Thoracic aorta (tissue), 2 donors: ENCODE data around the gene CTSE. TPM values are rescaled to one million over a fixed set of nuclear protein-coding genes. Genes with fewer than 3 reads are reported as not detected.
A peak's percentile ranks its signal among the peaks of the same experiment; 100 is the strongest.

Experiments used
- ATAC-seq: fragments of 150-250 bp; one replicate; pipeline ENCODE4 v1.8.0; 2017; ENCODE audit warnings: low read depth; ENCODE audit not compliant: insufficient number of reproducible peaks, low FRiP score
- DNase-seq: peaks from one replicate; pipeline ENCODE4 v3.0.0-alpha.2; 2020; ENCODE audit warnings: low spot score
- H3K27ac ChIP-seq, 2 donors: fragments of 200-600 bp; sonication (generic); 1 replicate in 1 of 2; 2 replicates in 1 of 2; pipeline ENCODE4 v1.5.1; 2016; ENCODE audit warnings: mild to moderate bottlenecking in 2 of 2, moderate library complexity in 2 of 2
- H3K27me3 ChIP-seq: fragments of 200-600 bp; sonication (generic); replicated peaks from 2 replicates; pipeline ENCODE4 v1.6.0; 2016; ENCODE audit warnings: mild to moderate bottlenecking; ENCODE audit not compliant: insufficient read depth
- H3K36me3 ChIP-seq: fragments of 200-600 bp; sonication (generic); one replicate; pipeline ENCODE4 v1.5.1; 2016
- H3K4me1 ChIP-seq, 2 donors: fragments of 200-600 bp; sonication (generic); 1 replicate in 1 of 2; 2 replicates in 1 of 2; pipeline versions ENCODE4 v1.5.1 to v1.6.0; 2016; ENCODE audit warnings: low read depth in 2 of 2, mild to moderate bottlenecking in 1 of 2; ENCODE audit not compliant: control insufficient read depth in 1 of 2
- H3K4me3 ChIP-seq: fragments of 200-600 bp; sonication (generic); 2 replicates; pipeline ENCODE4 v1.5.1; 2016; ENCODE audit warnings: mild to moderate bottlenecking
- H3K9me3 ChIP-seq: fragments of 200-600 bp; sonication (generic); 2 replicates; pipeline ENCODE4 v1.5.1; 2016
- CTCF ChIP-seq: fragments of 200-600 bp; sonication (generic); IDR thresholded peaks from one replicate; pipeline ENCODE4 v1.5.1; 2019; ENCODE audit warnings: antibody characterized with exemption
- total RNA-seq, 2 donors: library from RNA; depleted of rRNA; stranded (reverse); fragments of >200 nt; gene quantifications; one replicate each; pipeline versions ENCODE4 v1.1.0 to v1.2.3, GENCODE V29; 2016

CTSE gene
- total RNA-seq, 2 donors from 2014 or later, result 22.2 TPM; not detected in 1

DNA sequence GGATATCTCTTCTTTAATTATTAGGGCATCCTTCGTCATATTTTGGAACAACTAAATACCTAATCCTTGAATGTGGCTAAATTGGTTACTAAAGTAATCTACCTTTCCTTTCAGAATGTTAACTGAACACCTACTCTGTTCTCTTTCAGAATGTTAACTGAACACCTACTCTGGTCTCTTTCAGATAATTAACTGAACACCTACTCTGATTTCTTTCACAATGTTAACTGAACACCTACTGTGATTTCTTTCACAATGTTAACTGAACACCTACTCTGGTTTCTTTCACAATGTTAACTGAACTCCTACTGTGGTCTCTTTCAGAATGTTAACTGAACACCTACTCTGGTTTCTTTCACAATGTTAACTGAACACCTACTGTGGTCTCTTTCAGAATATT lies 42.4 kb downstream of the CTSE start:
- Histone ChIP-seq H3K9me3 (no peaks in the 10 kb centered on the region), H3K36me3 (peaks cover 3% of the 10 kb centered on the region), H3K4me3 (no peak overlapping the region), H3K4me1 (peaks cover 0 to 10% of the 10 kb centered on the region in 2 donors), H3K27me3 (no peaks in the 10 kb centered on the region), H3K27ac (no peak overlapping the region)
- DNase-seq (no peak), ATAC-seq (no peak)
- no peak for TF ChIP-seq CTCF

GRCh38 chr1:205980237-205980870 lies 43.3 kb downstream of the CTSE start:
- H3K4me3 ChIP-seq, result no peak overlapping the region
- ATAC-seq (no peak), DNase-seq (no peak)
- no peaks in the 10 kb centered on the region for H3K27me3 ChIP-seq
- no peaks in the 10 kb centered on the region for H3K9me3 ChIP-seq
- H3K27ac ChIP-seq, result no peak overlapping the region
- H3K36me3 ChIP-seq, result peaks cover 3% of the 10 kb centered on the region
- H3K4me1 ChIP-seq, result peaks cover 0 to 7% of the 10 kb centered on the region in 2 donors
- TF ChIP-seq CTCF, result no peak

DNA sequence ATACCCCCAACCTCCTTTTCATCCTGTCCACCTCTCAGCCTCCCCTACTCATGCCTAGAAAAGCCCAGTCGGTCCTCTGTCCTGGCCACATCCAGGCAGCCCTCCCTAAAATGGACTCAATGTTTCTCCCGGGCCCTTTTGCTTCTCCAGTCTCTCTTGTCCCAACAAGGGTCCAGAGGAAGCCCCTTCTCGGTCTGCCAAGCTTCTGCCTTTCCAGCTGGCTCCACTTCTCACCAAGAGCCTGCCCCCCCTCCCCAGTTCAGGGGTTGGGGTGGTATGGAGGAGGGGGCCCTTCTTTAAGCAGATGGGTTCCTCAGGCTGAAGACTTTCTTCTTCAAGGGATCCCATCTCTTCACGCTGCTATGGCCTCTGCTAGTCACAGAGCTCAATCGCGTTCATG lies 44.4 kb downstream of the CTSE start:
- H3K27me3 ChIP-seq, result no peaks in the 10 kb centered on the region
- H3K4me3 ChIP-seq, result no peak overlapping the region
- no peak for TF ChIP-seq CTCF
- ATAC-seq, result no peak
- H3K36me3 ChIP-seq, result peaks cover 3% of the 10 kb centered on the region
- H3K4me1 ChIP-seq, result peaks cover 0 to 7% of the 10 kb centered on the region in 2 donors
- no peak for DNase-seq
- H3K27ac ChIP-seq, result no peak overlapping the region
- H3K9me3 ChIP-seq, result no peaks in the 10 kb centered on the region

DNA sequence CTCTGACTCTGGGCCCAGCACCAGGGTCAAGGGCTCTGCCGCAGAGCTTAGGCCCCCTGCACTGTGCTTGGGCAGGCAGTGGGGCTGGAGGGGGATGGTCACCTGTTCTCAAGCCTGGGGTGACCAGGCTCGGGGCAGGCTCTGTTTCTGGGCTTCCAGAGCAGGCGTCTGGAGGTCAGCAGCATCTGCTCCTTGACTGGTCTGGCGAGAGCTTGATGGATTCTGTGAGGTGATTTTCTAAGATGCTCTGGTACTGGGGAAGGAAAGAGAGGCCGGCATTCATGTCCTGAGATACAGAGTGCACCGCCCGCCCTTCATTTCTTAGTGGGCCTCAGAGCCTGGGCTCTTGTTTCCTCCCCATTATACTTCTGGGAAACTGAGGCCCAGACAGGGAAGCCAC lies 45.0 kb downstream of the CTSE start:
- Histone ChIP-seq H3K9me3 (no peaks in the 10 kb centered on the region), H3K4me3 (no peak overlapping the region), H3K27me3 (no peaks in the 10 kb centered on the region), H3K27ac (no peak overlapping the region), H3K4me1 (peaks cover 0 to 7% of the 10 kb centered on the region in 2 donors), H3K36me3 (peaks cover 3% of the 10 kb centered on the region)
- ATAC-seq (no peak), DNase-seq (no peak)
- no peak for TF ChIP-seq CTCF

- Histone ChIP-seq H3K27me3 (no peaks in the 10 kb centered on the region), H3K36me3 (peaks cover 3% of the 10 kb centered on the region), H3K4me1 (peaks cover 0 to 7% of the 10 kb centered on the region in 2 donors), H3K27ac (no peak overlapping the region), H3K9me3 (no peaks in the 10 kb centered on the region), H3K4me3 (no peak overlapping the region)
- ATAC-seq (no peak), DNase-seq (no peak)
- peak; percentile 98 for TF ChIP-seq CTCF
These were observed 46.2 kb downstream of the CTSE start for GRCh38 chr1:205977402-205978014.
